ENCODE data around the gene PODXL2.
"Not testable (repeated sequence)": the region's sequence is repeated elsewhere in the genome, so short reads cannot be mapped to it uniquely, and the experiment has no call there.

The PODXL2 gene

GRCh38 chr3:127605547-127605946 is 23.4 kb upstream of the PODXL2 start:
- not testable (repeated sequence) for DNase-seq

GRCh38 chr3:127606086-127606805 is 22.7 kb upstream of the PODXL2 start:
- DNase-seq, result no peak

- no peak for DNase-seq
These were observed 21.9 kb upstream of the PODXL2 start for GRCh38 chr3:127606981-127607595.

- DNase-seq, result no peak
These were observed 21.2 kb upstream of the PODXL2 start for GRCh38 chr3:127607675-127608361.

- DNase-seq, result no peak
These were observed 20.6 kb upstream of the PODXL2 start for GRCh38 chr3:127608362-127608718.

- DNase-seq, result no peak
These were observed 18.9 kb upstream of the PODXL2 start for GRCh38 chr3:127610105-127610504.

GRCh38 chr3:127611251-127611650 is 17.7 kb upstream of the PODXL2 start:
- DNase-seq, result no peak

- no peak for DNase-seq
These were observed 16.0 kb upstream of the PODXL2 start for GRCh38 chr3:127612966-127613365.

- DNase-seq, result no peak
These were observed 15.6 kb upstream of the PODXL2 start for GRCh38 chr3:127613406-127613805.

- DNase-seq, result no peak
These were observed 13.9 kb upstream of the PODXL2 start for GRCh38 chr3:127614928-127615589.

GRCh38 chr3:127615631-127616305 is 13.2 kb upstream of the PODXL2 start:
- no peak for DNase-seq

GRCh38 chr3:127616836-127617605 is 12.0 kb upstream of the PODXL2 start:
- no peak for DNase-seq

- no peak for DNase-seq
These were observed 10.1 kb upstream of the PODXL2 start for GRCh38 chr3:127618891-127619290.

GRCh38 chr3:127620637-127621375 is 8.2 kb upstream of the PODXL2 start:
- no peak for DNase-seq

- no peak for DNase-seq
These were observed 7.0 kb upstream of the PODXL2 start for GRCh38 chr3:127622031-127622430.

- DNase-seq, result no peak
These were observed 6.0 kb upstream of the PODXL2 start for GRCh38 chr3:127622772-127623576.

GRCh38 chr3:127624063-127624462 is 4.9 kb upstream of the PODXL2 start:
- no peak for DNase-seq

GRCh38 chr3:127625821-127626220 is 3.2 kb upstream of the PODXL2 start:
- no peak for DNase-seq

- DNase-seq, result no peak
These were observed 578 bp upstream of the PODXL2 start for GRCh38 chr3:127628426-127628787.
